H1 (cell line): ENCODE data around the gene NEDD4. TPM values are rescaled to one million over a fixed set of nuclear protein-coding genes. Genes with fewer than 3 reads are reported as not detected.

Experiments
- CTCF ChIA-PET: fragments of 300-600 bp; sonication (Branson Sonifier 250); formaldehyde crosslinking; loops from one replicate; lab custom pipeline; 2021; ENCODE audit not compliant: partially characterized antibody; lab: Charles Lee
- POLR2A ChIA-PET: fragments of 300-600 bp; sonication (Branson Sonifier 250); formaldehyde crosslinking; loops from one replicate; lab custom pipeline; 2021; ENCODE audit warnings: inconsistent platforms; ENCODE audit not compliant: partially characterized antibody; lab: Charles Lee
- DNase-seq, 2 experiments: peaks; one replicate each; pipeline versions ENCODE4 v3.0.0 to v3.0.0-alpha.2; 2010 to 2022; ENCODE audit warnings: low spot score in 2 of 2, low read depth in 1 of 2, mixed read lengths in 1 of 2
- FAIRE-seq: peaks from 2 replicates; lab custom pipeline; 2011; peaks lifted over from hg19 to GRCh38; lab: Jason Lieb, UNC
- H2AFZ ChIP-seq: 2 replicates; pipeline ENCODE4 v1.8.1; 2012; ENCODE audit warnings: low read length, inconsistent platforms
- H2AK5ac ChIP-seq: 2 replicates; pipeline ENCODE4 v1.6.1; 2013; ENCODE audit warnings: low read depth, low read length
- H2BK120ac ChIP-seq: replicated peaks from 2 replicates; pipeline ENCODE3; 2013; ENCODE audit warnings: low read depth, low read length, inconsistent platforms
- H2BK12ac ChIP-seq: 2 replicates; pipeline ENCODE4 v1.6.1; 2013; ENCODE audit warnings: low read depth, low read length
- H2BK15ac ChIP-seq: 2 replicates; pipeline ENCODE4 v1.6.1; 2013; ENCODE audit warnings: low read length
- H2BK20ac ChIP-seq: 2 replicates; pipeline ENCODE4 v1.6.1; 2013; ENCODE audit warnings: low read length
- H2BK5ac ChIP-seq: 2 replicates; pipeline ENCODE4 v1.6.1; 2013; ENCODE audit warnings: low read depth, low read length
- H3K14ac ChIP-seq: 2 replicates; pipeline ENCODE4 v1.6.1; 2013; ENCODE audit warnings: inconsistent platforms; ENCODE audit not compliant: insufficient read length
- H3K18ac ChIP-seq: 2 replicates; pipeline ENCODE4 v1.6.1; 2013; ENCODE audit warnings: low read length; ENCODE audit errors: extremely low read depth
- H3K23ac ChIP-seq: 2 replicates; pipeline ENCODE4 v1.6.1; 2013; ENCODE audit warnings: inconsistent platforms; ENCODE audit not compliant: insufficient read length
- H3K23me2 ChIP-seq: 2 replicates; pipeline ENCODE4 v1.6.1; 2013; ENCODE audit warnings: low read depth, low read length
- H3K27ac ChIP-seq: 2 replicates; pipeline ENCODE4 v1.6.1; 2011; ENCODE audit warnings: low read depth, low read length, inconsistent platforms
- H3K27me3 ChIP-seq, 4 experiments: replicated peaks in 1 of 4; 1 replicate in 1 of 4; 2 replicates in 3 of 4; pipeline versions ENCODE4 v1.6.1 to v1.8.1; 2011 to 2013; ENCODE audit warnings: low read length in 3 of 4, mild to moderate bottlenecking in 3 of 4, inconsistent platforms in 2 of 4, mixed read lengths in 2 of 4, moderate library complexity in 1 of 4; ENCODE audit not compliant: control insufficient read depth in 3 of 4, insufficient read depth in 3 of 4; ENCODE audit errors: extremely low read depth in 1 of 4
- H3K36me3 ChIP-seq, 4 experiments: 2 replicates each; pipeline versions ENCODE4 v1.6.1 to v1.8.1; 2011 to 2013; ENCODE audit warnings: mild to moderate bottlenecking in 4 of 4, low read length in 3 of 4, moderate library complexity in 2 of 4, control low read depth in 1 of 4, inconsistent platforms in 1 of 4; ENCODE audit not compliant: insufficient read depth in 4 of 4, control insufficient read depth in 2 of 4
- H3K4ac ChIP-seq: replicated peaks from 2 replicates; pipeline ENCODE3; 2013; ENCODE audit warnings: low read length, low read depth, mixed read lengths, inconsistent platforms; ENCODE audit not compliant: insufficient read length
- H3K4me1 ChIP-seq, 4 experiments: replicated peaks in 1 of 4; 1 replicate in 1 of 4; 2 replicates in 3 of 4; pipeline versions ENCODE4 v1.6.1 to v1.8.1; 2011 to 2013; ENCODE audit warnings: low read length in 3 of 4, inconsistent platforms in 2 of 4, mixed read lengths in 1 of 4; ENCODE audit not compliant: insufficient read depth in 4 of 4, control insufficient read depth in 3 of 4
- H3K4me2 ChIP-seq, 2 experiments: 2 replicates each; pipeline versions ENCODE4 v1.6.1 to v1.8.1; 2011 to 2013; ENCODE audit warnings: low read depth in 2 of 2, low read length in 2 of 2, control low read depth in 1 of 2, inconsistent platforms in 1 of 2, mild to moderate bottlenecking in 1 of 2; ENCODE audit not compliant: insufficient read depth in 1 of 2
- H3K4me3 ChIP-seq, 4 experiments: fragments of 200-600, 300-600 bp in 1 of 4; sonication (generic), shearing (Covaris generic), sonication (Bioruptor Twin) in 1 of 4; 2 replicates each; pipeline versions ENCODE4 v1.5.1 to v1.8.1; 2011 to 2016; ENCODE audit warnings: low read length in 4 of 4, low read depth in 3 of 4, control low read depth in 2 of 4, inconsistent platforms in 2 of 4, mild to moderate bottlenecking in 2 of 4, mixed read lengths in 1 of 4, moderate library complexity in 1 of 4; ENCODE audit not compliant: insufficient read depth in 2 of 4; ENCODE audit errors: extremely low read depth in 1 of 4
- H3K56ac ChIP-seq: replicated peaks from 2 replicates; pipeline ENCODE3; 2013; ENCODE audit warnings: low read depth, mild to moderate bottlenecking, mixed read lengths, low read length, inconsistent platforms; ENCODE audit not compliant: insufficient read length
- H3K79me1 ChIP-seq: 2 replicates; pipeline ENCODE4 v1.6.1; 2013; ENCODE audit warnings: low read depth, low read length, control low read depth
- H3K79me2 ChIP-seq, 2 experiments: 2 replicates each; pipeline versions ENCODE4 v1.6.1 to v1.8.1; 2012 to 2013; ENCODE audit warnings: low read length in 2 of 2, mild to moderate bottlenecking in 2 of 2, inconsistent platforms in 1 of 2; ENCODE audit not compliant: insufficient read depth in 2 of 2, control insufficient read depth in 1 of 2
- H3K9ac ChIP-seq, 4 experiments: replicated peaks in 1 of 4; 1 replicate in 1 of 4; 2 replicates in 3 of 4; pipeline versions ENCODE4 v1.6.1 to v1.8.1; 2011 to 2013; ENCODE audit warnings: low read depth in 3 of 4, low read length in 3 of 4, control low read depth in 2 of 4, mild to moderate bottlenecking in 2 of 4, moderate library complexity in 2 of 4, inconsistent platforms in 1 of 4; ENCODE audit errors: extremely low read depth in 1 of 4
- H3K9me3 ChIP-seq, 2 experiments: 2 replicates each; pipeline versions ENCODE4 v1.6.1 to v1.8.1; 2012 to 2013; ENCODE audit warnings: mild to moderate bottlenecking in 2 of 2, moderate library complexity in 2 of 2, control low read depth in 1 of 2, inconsistent platforms in 1 of 2, low read depth in 1 of 2, low read length in 1 of 2, mixed read lengths in 1 of 2; ENCODE audit not compliant: insufficient read depth in 2 of 2
- H4K20me1 ChIP-seq, 2 experiments: replicated peaks in 1 of 2; 2 replicates each; pipeline versions ENCODE3 to v1.8.1; 2011 to 2013; ENCODE audit warnings: inconsistent platforms in 2 of 2, low read length in 2 of 2, mild to moderate bottlenecking in 1 of 2; ENCODE audit not compliant: insufficient read depth in 2 of 2, control insufficient read depth in 1 of 2
- H4K5ac ChIP-seq: 2 replicates; pipeline ENCODE4 v1.6.1; 2013; ENCODE audit warnings: low read length, low read depth, mixed read lengths, inconsistent platforms; ENCODE audit not compliant: insufficient read length
- H4K8ac ChIP-seq: 2 replicates; pipeline ENCODE4 v1.8.0; 2013; ENCODE audit warnings: mild to moderate bottlenecking, moderate library complexity, low read length, inconsistent platforms; ENCODE audit not compliant: insufficient read depth; ENCODE audit errors: extremely low read depth
- H4K91ac ChIP-seq: replicated peaks from 2 replicates; pipeline ENCODE3; 2013; ENCODE audit warnings: low read length, mixed read lengths, inconsistent platforms; ENCODE audit not compliant: insufficient read length
- CHD2 ChIP-seq: IDR thresholded peaks from 2 replicates; pipeline ENCODE4 v1.6.1; 2012; ENCODE audit warnings: low read length, improper control_type of control experiment
- CREB1 ChIP-seq: IDR thresholded peaks from 2 replicates; pipeline ENCODE4 v1.6.1; 2012; ENCODE audit warnings: inconsistent platforms
- EGR1 ChIP-seq: IDR thresholded peaks from 2 replicates; pipeline ENCODE4 v1.6.1; 2011; ENCODE audit warnings: low read depth, low read length, borderline replicate concordance
- GABPA ChIP-seq: IDR thresholded peaks from 2 replicates; pipeline ENCODE4 v1.6.1; 2011; ENCODE audit warnings: mild to moderate bottlenecking, low read length, moderate library complexity, borderline replicate concordance; ENCODE audit not compliant: insufficient read depth
- HDAC2 ChIP-seq, 2 experiments: fragments of 300-600 bp in 1 of 2; sonication (generic) in 1 of 2; IDR thresholded peaks; 2 replicates each; pipeline ENCODE4 v1.6.1; 2011 to 2012; ENCODE audit warnings: low read depth in 2 of 2, low read length in 2 of 2, mild to moderate bottlenecking in 2 of 2, moderate library complexity in 2 of 2, borderline replicate concordance in 1 of 2, inconsistent platforms in 1 of 2
- MAX ChIP-seq: IDR thresholded peaks from 2 replicates; pipeline ENCODE4 v1.6.1; 2012; ENCODE audit warnings: inconsistent platforms
- NANOG ChIP-seq: IDR thresholded peaks from 2 replicates; pipeline ENCODE4 v1.6.1; 2011; ENCODE audit warnings: low read length, low read depth, mild to moderate bottlenecking, inconsistent platforms; ENCODE audit not compliant: insufficient read depth, poor library complexity, severe bottlenecking
- RFX5 ChIP-seq: IDR thresholded peaks from 2 replicates; pipeline ENCODE4 v1.6.1; 2011; ENCODE audit warnings: low read depth, low read length, improper control_type of control experiment, borderline replicate concordance
- SP1 ChIP-seq: IDR thresholded peaks from 2 replicates; pipeline ENCODE4 v1.6.1; 2011; ENCODE audit warnings: low read depth, low read length
- SRF ChIP-seq: IDR thresholded peaks from 2 replicates; pipeline ENCODE4 v1.6.1; 2011; ENCODE audit warnings: mild to moderate bottlenecking, low read depth, low read length, moderate library complexity
- TAF1 ChIP-seq: IDR thresholded peaks from 2 replicates; pipeline ENCODE4 v1.6.1; 2011; ENCODE audit warnings: mild to moderate bottlenecking, low read depth, low read length
- TBP ChIP-seq: IDR thresholded peaks from 2 replicates; pipeline ENCODE4 v1.6.1; 2011; ENCODE audit warnings: low read depth, low read length, improper control_type of control experiment
- WGBS, 2 experiments: shearing (Covaris generic) in 1 of 2; methylation state at CpG; one replicate each; pipeline versions ENCODE4 v1.1.6 to v1.1.7; 2013 to 2015; ENCODE audit warnings: low lambda C conversion rate in 2 of 2, mixed read lengths in 2 of 2, inconsistent platforms in 1 of 2, low coverage in 1 of 2, missing lambda C conversion rate in 1 of 2; ENCODE audit not compliant: insufficient replicate concordance in 2 of 2, insufficient coverage in 1 of 2, insufficient read length in 1 of 2; ENCODE audit errors: extremely low coverage in 1 of 2, missing lambda C conversion rate in 1 of 2; 5-methylcytosine and 5-hydroxymethylcytosine counted together
- polyA plus RNA-seq, 7 experiments: library from polyadenylated mRNA; depleted of rRNA in 3 of 7; stranded (reverse) in 5 of 7; unstranded in 2 of 7; fragments of >200 nt in 5 of 7; fragments of 200-250 nt in 2 of 7; gene quantifications; 1 replicate in 5 of 7; 2 replicates in 1 of 7; 4 replicates in 1 of 7; pipeline versions ENCODE4 v1.2.1 to v1.2.3, GENCODE V29; 2011 to 2013; ENCODE audit warnings: missing spikeins in 2 of 7, mixed read lengths in 2 of 7
- total RNA-seq: library from RNA; stranded (reverse); fragmentation: NEBNext Ultra II Directional; extraction: Animal tissue kit (Norgen Biotek cat#: 25700); gene quantifications from 2 replicates; pipeline ENCODE4 v1.2.1, GENCODE V29; 2021

The NEDD4 gene
- total and polyA plus RNA-seq, 2 of the 8 experiments (the other 6 are each of a cell fraction or from before 2014, with no cell fraction given): 0.95 to 3.9 TPM

- Histone ChIP-seq H2BK120ac (no peak overlapping the region), H2BK5ac (no peak overlapping the region), H2AK5ac (no peak overlapping the region), H2BK12ac (no peak overlapping the region), H3K9me3 (no peaks in the 10 kb centered on the region), H3K56ac (no peak overlapping the region), H3K27me3 (no peaks in the 10 kb centered on the region), H2BK15ac (no peak overlapping the region), H3K18ac (no peak overlapping the region), H3K23ac (no peak overlapping the region), H3K14ac (no peak overlapping the region), H3K79me2 (no peaks in the 10 kb centered on the region), H3K36me3 (no peaks in the 10 kb centered on the region), H3K23me2 (no peaks in the 10 kb centered on the region), H3K4ac (no peak overlapping the region), H2AFZ (no peak overlapping the region), H3K9ac (no peak overlapping the region), H4K8ac (no peak overlapping the region), H4K20me1 (no peaks in the 10 kb centered on the region), H3K27ac (no peak overlapping the region), H4K5ac (no peak overlapping the region), H4K91ac (no peak overlapping the region), H3K4me1 (no peaks in the 10 kb centered on the region), H3K79me1 (no peaks in the 10 kb centered on the region), H3K4me3 (no peak overlapping the region), H2BK20ac (no peak overlapping the region), H3K4me2 (no peak overlapping the region)
- TF ChIP-seq SP1: no peak
- TF ChIP-seq MAX: no peak
- TF ChIP-seq HDAC2 (IDR thresholded peaks at IDR 0.05; ENCODE audit: borderline replicate concordance in 1 of 2, low read depth in 2 of 2, low read length in 2 of 2): no peak
- no peak for TF ChIP-seq EGR1
- TF ChIP-seq RFX5: no peak
- no peak for TF ChIP-seq SRF
- TF ChIP-seq TBP: no peak
- no peak for TF ChIP-seq TAF1
- no peak for TF ChIP-seq NANOG
- no peak for TF ChIP-seq CHD2
- no peak for TF ChIP-seq CREB1
- TF ChIP-seq GABPA: no peak
- DNase-seq: no peak
- POLR2A ChIA-PET: no interaction called here
- FAIRE-seq: no peak
- CTCF ChIA-PET: interaction anchor here (1.0 to 2.2 kb wide), 3 partner anchors 9 to 12 kb away, joined by 3 to 10 read pairs (median 8); no protein-coding TSS in a partner anchor
- 83% methylated on average over 4 of the region's 4 CpGs; no CpG with 5 or more reads in 1 of the 2 experiments for WGBS, 2 experiments
Measured at GRCh38 chr15:55907797-55908196, 85.6 kb downstream of the NEDD4 start.
